ENCODE results near the gene XRN1. TPM values are rescaled to one million over a fixed set of nuclear protein-coding genes. Genes with fewer than 3 reads are reported as not detected.

Gene XRN1
- total and polyA plus RNA-seq, 2 of the 8 experiments (the other 6 are each of a cell fraction or from before 2014, with no cell fraction given) = 1.9 to 17.2 TPM

DNA sequence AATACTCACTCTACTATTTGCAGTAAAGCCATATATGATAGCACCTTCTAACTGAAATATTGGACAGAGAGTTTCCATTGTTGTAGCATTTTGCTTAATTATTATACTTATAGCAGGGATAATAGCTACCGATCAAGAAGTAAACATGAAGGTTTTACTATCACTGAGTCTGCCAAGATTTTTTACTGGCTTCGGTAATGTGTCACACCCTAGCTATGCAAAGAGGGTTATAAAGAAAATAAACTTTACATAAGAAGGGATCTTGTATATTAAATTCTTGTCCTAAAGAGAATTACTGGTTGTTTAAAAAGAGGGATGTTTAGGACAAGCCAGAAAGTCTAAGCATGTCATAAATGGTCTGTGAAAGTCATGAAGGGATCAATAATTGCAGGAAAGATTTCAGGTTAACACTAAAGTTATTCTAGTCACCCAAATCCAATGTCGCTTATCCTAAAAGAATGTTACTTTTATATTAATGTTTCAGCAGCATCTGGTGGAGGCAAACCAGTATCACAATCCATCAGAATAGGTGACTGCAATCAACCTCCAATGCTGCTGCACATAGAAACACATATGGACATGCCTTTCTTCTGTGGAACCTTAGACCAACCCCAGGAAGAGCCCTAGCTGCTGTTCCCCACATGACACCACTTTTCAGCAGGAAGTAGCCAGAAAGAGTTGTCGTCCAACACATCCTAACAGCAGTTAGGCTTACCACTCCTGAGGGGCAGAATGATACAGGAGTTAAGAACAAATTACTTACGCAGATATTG, 159.8 kb downstream of the XRN1 start:
- no peaks in the 10 kb centered on the region for H4K20me1 ChIP-seq (replicated peaks in 1 of 2; ENCODE audit: control insufficient read depth in 1 of 2, insufficient read depth in 2 of 2, low read length in 2 of 2)
- no peak for FAIRE-seq
- DNase-seq (ENCODE audit: low read depth in 1 of 2, low spot score in 2 of 2) = no peak

More for the DNA sequence above, 159.8 kb downstream of the XRN1 start:
- Histone ChIP-seq H4K5ac (ENCODE audit: insufficient read length, low read depth, low read length) (no peak overlapping the region), H3K9ac (replicated peaks in 1 of 4; ENCODE audit: extremely low read depth in 1 of 4, low read depth in 3 of 4, low read length in 3 of 4) (no peak overlapping the region), H2BK120ac (replicated peaks; ENCODE audit: low read depth, low read length) (no peak overlapping the region), H3K79me2 (ENCODE audit: control insufficient read depth in 1 of 2, insufficient read depth in 2 of 2, low read length in 2 of 2) (no peaks in the 10 kb centered on the region), H3K27ac (ENCODE audit: low read depth, low read length) (no peak overlapping the region), H3K23ac (ENCODE audit: insufficient read length) (no peak overlapping the region), H3K18ac (ENCODE audit: extremely low read depth, low read length) (no peak overlapping the region), H3K9me3 (ENCODE audit: insufficient read depth in 2 of 2, low read depth in 1 of 2, low read length in 1 of 2) (peaks cover 35 to 37% of the 10 kb centered on the region in 2 experiments), H2AFZ (ENCODE audit: low read length) (no peak overlapping the region), H3K79me1 (ENCODE audit: low read depth, low read length) (no peaks in the 10 kb centered on the region), H3K36me3 (ENCODE audit: control insufficient read depth in 2 of 4, insufficient read depth in 4 of 4, low read length in 3 of 4) (peaks cover 0 to 8% (median 0%) of the 10 kb centered on the region in 4 experiments; a peak in 3 of 8 replicates), H2BK5ac (ENCODE audit: low read depth, low read length) (no peak overlapping the region), H3K27me3 (replicated peaks in 1 of 4; ENCODE audit: control insufficient read depth in 3 of 4, extremely low read depth in 1 of 4, insufficient read depth in 3 of 4, low read length in 3 of 4) (no peaks in the 10 kb centered on the region), H3K14ac (ENCODE audit: insufficient read length) (no peak overlapping the region), H3K56ac (replicated peaks; ENCODE audit: insufficient read length, low read depth, low read length) (no peak overlapping the region), H3K4me2 (ENCODE audit: insufficient read depth in 1 of 2, low read depth in 2 of 2, low read length in 2 of 2) (no peak overlapping the region), H3K23me2 (ENCODE audit: low read depth, low read length) (no peaks in the 10 kb centered on the region), H2BK15ac (ENCODE audit: low read length) (no peak overlapping the region), H3K4ac (replicated peaks; ENCODE audit: insufficient read length, low read depth, low read length) (no peak overlapping the region), H2BK20ac (ENCODE audit: low read length) (no peak overlapping the region), H2BK12ac (ENCODE audit: low read depth, low read length) (no peak overlapping the region), H2AK5ac (ENCODE audit: low read depth, low read length) (no peak overlapping the region), H3K4me1 (replicated peaks in 1 of 4; ENCODE audit: control insufficient read depth in 3 of 4, insufficient read depth in 4 of 4, low read length in 3 of 4) (no peaks in the 10 kb centered on the region), H3K4me3 (ENCODE audit: extremely low read depth in 1 of 4, insufficient read depth in 2 of 4, low read depth in 3 of 4, low read length in 4 of 4) (no peak overlapping the region), H4K8ac (ENCODE audit: extremely low read depth, insufficient read depth, low read length) (no peak overlapping the region), H4K91ac (replicated peaks; ENCODE audit: insufficient read length, low read length) (no peak overlapping the region)
- TF ChIP-seq MAFK (IDR thresholded peaks at IDR 0.05; ENCODE audit: low read depth, low read length) = no peak
- WGBS, 2 experiments (ENCODE audit: extremely low coverage in 1 of 2, insufficient coverage in 1 of 2, insufficient read length in 1 of 2, insufficient replicate concordance in 2 of 2, low coverage in 1 of 2, low lambda C conversion rate in 2 of 2, missing lambda C conversion rate in 1 of 2) = 92% methylated on average over 5 of the region's 5 CpGs; no CpG with 5 or more reads in 1 of the 2 experiments
- ChIA-PET POLR2A (ENCODE audit: partially characterized antibody) (no interaction called here), CTCF (ENCODE audit: partially characterized antibody) (no interaction called here)
